ENCODE results near the gene HCST. TPM values are rescaled to one million over a fixed set of nuclear protein-coding genes. Genes with fewer than 3 reads are reported as not detected.

Gene HCST
- total and polyA plus RNA-seq, 10 donors = 31.5 to 130 (median 63.9) TPM

GRCh38 chr19:35871611-35872010, 30.7 kb upstream of the HCST start:
- intact Hi-C loops (cut with DNase I; ENCODE audit: low total_unique reads) = no loop called here
- H3K36me3 ChIP-seq = no peaks in the 10 kb centered on the region
- peaks cover 0 to 91% (median 45%) of the 10 kb centered on the region in 7 donors for H3K27me3 ChIP-seq (replicated peaks in 1 of 7)
- no peaks in the 10 kb centered on the region for H3K9me3 ChIP-seq
- peaks cover 10 to 27% (median 24%) of the 10 kb centered on the region in 6 donors for H3K4me1 ChIP-seq
- 62 to 75% (median 70%) methylated on average over 9 to 12 of the region's 12 CpGs for whole genome bisulfite sequencing, 5 donors
- TF ChIP-seq CTCF (IDR thresholded peaks at IDR 0.05 in 8 of 11, conservative IDR thresholded peaks at IDR 0.05 in 3 of 11) (no peak), POLR2A (IDR thresholded peaks at IDR 0.05) (no peak), POLR2AphosphoS5 (IDR thresholded peaks at IDR 0.05) (no peak)
- DNase-seq = no peak
- no peak overlapping the region for H3K27ac ChIP-seq
- H3K4me3 ChIP-seq = no peak overlapping the region

GRCh38 chr19:35872180-35872579, 30.1 kb upstream of the HCST start:
- H3K27me3 ChIP-seq (replicated peaks in 1 of 7) = peaks cover 0 to 88% (median 45%) of the 10 kb centered on the region in 7 donors
- intact Hi-C loops (cut with DNase I; ENCODE audit: low total_unique reads) = no loop called here
- peaks cover 10 to 27% (median 24%) of the 10 kb centered on the region in 6 donors for H3K4me1 ChIP-seq
- TF ChIP-seq POLR2A (IDR thresholded peaks at IDR 0.05) = no peak
- TF ChIP-seq CTCF (IDR thresholded peaks at IDR 0.05 in 8 of 11, conservative IDR thresholded peaks at IDR 0.05 in 3 of 11) = no peak
- H3K36me3 ChIP-seq = no peaks in the 10 kb centered on the region
- H3K4me3 ChIP-seq = no peak overlapping the region
- WGBS, 5 donors = 77 to 84% (median 80%) methylated on average over 5 of the region's 5 CpGs
- H3K9me3 ChIP-seq = no peaks in the 10 kb centered on the region
- H3K27ac ChIP-seq = no peak overlapping the region
- no peak for DNase-seq

GRCh38 chr19:35874392-35874930, 27.9 kb upstream of the HCST start:
- no peaks in the 10 kb centered on the region for H3K36me3 ChIP-seq
- H3K27me3 ChIP-seq (replicated peaks in 1 of 7) = peaks cover 0 to 88% (median 40%) of the 10 kb centered on the region in 7 donors
- H3K4me1 ChIP-seq = peaks cover 4 to 14% (median 10%) of the 10 kb centered on the region in 6 donors
- DNase-seq = no peak
- 91 to 95% (median 92%) methylated on average over 26 to 32 of the region's 32 CpGs for WGBS, 5 donors
- H3K4me3 ChIP-seq = no peak overlapping the region
- H3K27ac ChIP-seq = no peak overlapping the region
- H3K9me3 ChIP-seq = no peaks in the 10 kb centered on the region
- TF ChIP-seq CTCF (IDR thresholded peaks at IDR 0.05 in 8 of 11, conservative IDR thresholded peaks at IDR 0.05 in 3 of 11) (no peak), POLR2AphosphoS5 (IDR thresholded peaks at IDR 0.05) (no peak), POLR2A (IDR thresholded peaks at IDR 0.05) (no peak)
- intact Hi-C loops (cut with DNase I; ENCODE audit: low total_unique reads) = no loop called here

GRCh38 chr19:35879068-35879467, 23.3 kb upstream of the HCST start:
- Histone ChIP-seq H3K9me3 (no peaks in the 10 kb centered on the region), H3K36me3 (no peaks in the 10 kb centered on the region), H3K27ac (no peak overlapping the region), H3K4me3 (no peak overlapping the region), H3K27me3 (replicated peaks in 1 of 7) (peaks cover 0 to 58% (median 15%) of the 10 kb centered on the region in 7 donors), H3K4me1 (peaks cover 0 to 15% (median 2%) of the 10 kb centered on the region in 6 donors)
- DNase-seq = no peak
- intact Hi-C loops (cut with DNase I; ENCODE audit: low total_unique reads) = no loop called here
- no peak for TF ChIP-seq POLR2AphosphoS5 (IDR thresholded peaks at IDR 0.05)
- TF ChIP-seq POLR2A (IDR thresholded peaks at IDR 0.05) = no peak
- no peak for TF ChIP-seq CTCF (IDR thresholded peaks at IDR 0.05 in 8 of 11, conservative IDR thresholded peaks at IDR 0.05 in 3 of 11)
- 32 to 54% (median 45%) methylated on average over 4 to 23 of the region's 23 CpGs for WGBS, 5 donors

Measured in spleen (tissue), 11 donors.